CD14-positive monocyte (primary cell): ENCODE measurements around the gene SLC36A3. TPM values are rescaled to one million over a fixed set of nuclear protein-coding genes. Genes with fewer than 3 reads are reported as not detected.

Source experiments
- DNase-seq, 3 donors: peaks; one replicate each; pipeline ENCODE4 v3.0.0-alpha.2; 2011 to 2022
- H2AFZ ChIP-seq: 2 replicates; pipeline ENCODE4 v1.6.0; 2012; ENCODE audit warnings: mild to moderate bottlenecking, low read depth, low read length, inconsistent platforms; ENCODE audit not compliant: insufficient read depth, poor library complexity, severe bottlenecking
- H3K27ac ChIP-seq, 2 donors: 1 replicate in 1 of 2; 2 replicates in 1 of 2; pipeline ENCODE4 v1.5.1; 2012 to 2013; ENCODE audit warnings: low read length in 2 of 2, control low read depth in 1 of 2, inconsistent platforms in 1 of 2, low read depth in 1 of 2, mild to moderate bottlenecking in 1 of 2
- H3K27me3 ChIP-seq, 2 donors: one replicate each; pipeline versions ENCODE4 v1.6.0 to v1.6.1; 2011 to 2013; ENCODE audit warnings: low read length in 2 of 2; ENCODE audit not compliant: control insufficient read depth in 2 of 2, insufficient read depth in 2 of 2
- H3K36me3 ChIP-seq, 2 donors: replicated peaks in 1 of 2; 1 replicate in 1 of 2; 2 replicates in 1 of 2; pipeline versions ENCODE4 v1.5.1 to v1.6.1; 2012 to 2013; ENCODE audit warnings: low read length in 2 of 2, control low read depth in 1 of 2, inconsistent platforms in 1 of 2, mild to moderate bottlenecking in 1 of 2; ENCODE audit not compliant: insufficient read depth in 2 of 2, control insufficient read depth in 1 of 2
- H3K4me1 ChIP-seq, 2 donors: 1 replicate in 1 of 2; 2 replicates in 1 of 2; pipeline versions ENCODE4 v1.5.1 to v1.6.1; 2012 to 2013; ENCODE audit warnings: low read length in 2 of 2, control low read depth in 1 of 2, inconsistent platforms in 1 of 2, mild to moderate bottlenecking in 1 of 2, moderate library complexity in 1 of 2; ENCODE audit not compliant: insufficient read depth in 2 of 2, control insufficient read depth in 1 of 2
- H3K4me2 ChIP-seq: replicated peaks from 2 replicates; pipeline ENCODE3; 2012; ENCODE audit warnings: low read length, moderate library complexity, mild to moderate bottlenecking; ENCODE audit not compliant: poor library complexity, severe bottlenecking; ENCODE audit errors: extremely low read depth
- H3K4me3 ChIP-seq, 3 experiments: fragments of 200-600 bp in 1 of 3; sonication (generic) in 1 of 3; replicated peaks in 1 of 3; 1 replicate in 2 of 3; 2 replicates in 1 of 3; pipeline ENCODE4 v1.5.1; 2011 to 2013; ENCODE audit warnings: low read length in 3 of 3, mild to moderate bottlenecking in 3 of 3, control low read depth in 2 of 3, low read depth in 2 of 3, inconsistent platforms in 1 of 3, moderate library complexity in 1 of 3
- H3K79me2 ChIP-seq: 2 replicates; pipeline ENCODE4 v1.6.0; 2012; ENCODE audit warnings: mild to moderate bottlenecking, control low read depth, inconsistent platforms, low read length, moderate library complexity; ENCODE audit not compliant: insufficient read depth
- H3K9ac ChIP-seq: 2 replicates; pipeline ENCODE4 v1.6.0; 2017; ENCODE audit warnings: low read length, mild to moderate bottlenecking; ENCODE audit not compliant: insufficient read depth, poor library complexity, severe bottlenecking
- H3K9me3 ChIP-seq, 2 donors: replicated peaks in 1 of 2; 1 replicate in 1 of 2; 2 replicates in 1 of 2; pipeline versions ENCODE4 v1.5.1 to v1.6.1; 2012 to 2013; ENCODE audit warnings: low read length in 2 of 2, control low read depth in 1 of 2; ENCODE audit not compliant: control insufficient read depth in 1 of 2, insufficient read depth in 1 of 2
- H4K20me1 ChIP-seq: 2 replicates; pipeline ENCODE4 v1.6.0; 2012; ENCODE audit warnings: mild to moderate bottlenecking, low read length, control low read depth, moderate library complexity; ENCODE audit not compliant: insufficient read depth
- H3K27ac Mint-ChIP-seq, 7 donors: one replicate each; pipeline ENCODE4 v1.8.0; 2020; ENCODE audit warnings: mild to moderate bottlenecking in 7 of 7, mixed read lengths in 7 of 7, moderate library complexity in 6 of 7, inconsistent platforms in 2 of 7
- H3K27me3 Mint-ChIP-seq, 3 donors: one replicate each; pipeline ENCODE4 v1.8.0; 2021 to 2022; ENCODE audit warnings: low read depth in 3 of 3, mild to moderate bottlenecking in 3 of 3, mixed read lengths in 3 of 3, moderate library complexity in 3 of 3, inconsistent platforms in 1 of 3
- H3K36me3 Mint-ChIP-seq, 2 donors: one replicate each; pipeline ENCODE4 v1.8.0; 2020; ENCODE audit warnings: mixed read lengths in 2 of 2, inconsistent platforms in 1 of 2, mild to moderate bottlenecking in 1 of 2
- H3K4me1 Mint-ChIP-seq: one replicate; pipeline ENCODE4 v1.8.0; 2020; ENCODE audit warnings: mild to moderate bottlenecking, mixed read lengths
- H3K4me3 Mint-ChIP-seq, 2 donors: one replicate each; pipeline ENCODE4 v1.8.0; 2020; ENCODE audit warnings: mild to moderate bottlenecking in 2 of 2, mixed read lengths in 2 of 2, moderate library complexity in 1 of 2
- H3K9me3 Mint-ChIP-seq, 7 donors: one replicate each; pipeline ENCODE4 v1.8.0; 2020 to 2022; ENCODE audit warnings: mixed read lengths in 7 of 7, mild to moderate bottlenecking in 6 of 7, moderate library complexity in 6 of 7, inconsistent platforms in 2 of 7
- WGBS: methylation state at CpG from one replicate; pipeline ENCODE4 v1.1.5; 2013; ENCODE audit warnings: missing lambda C conversion rate; ENCODE audit not compliant: insufficient coverage; 5-methylcytosine and 5-hydroxymethylcytosine counted together
- intact Hi-C, 2 donors: fragments of 100-400 bp; cut with micrococcal nuclease; formaldehyde crosslinking; loops; one replicate each; pipeline versions ENCODE4 v1.15.0 to v1.15.1; 2023
- polyA plus RNA-seq, 3 donors: library from polyadenylated mRNA; depleted of rRNA in 1 of 3; unstranded in 2 of 3; stranded (reverse) in 1 of 3; fragments of 300-500 nt in 2 of 3; fragments of >200 nt in 1 of 3; fragmentation: Illumina TruSeq in 2 of 3; gene quantifications; 1 replicate in 2 of 3; 2 replicates in 1 of 3; pipeline ENCODE4 v1.2.3, GENCODE V29; 2012 to 2021
- TF ChIP-seq, protein P1 (sequence below): fragments of 200-600 bp; IDR thresholded peaks from one replicate; pipeline ENCODE4 v1.8.0; 2022; ENCODE audit warnings: antibody characterized with exemption, mild to moderate bottlenecking

SLC36A3 gene
- polyA plus RNA-seq, 3 donors = not detected

DNA sequence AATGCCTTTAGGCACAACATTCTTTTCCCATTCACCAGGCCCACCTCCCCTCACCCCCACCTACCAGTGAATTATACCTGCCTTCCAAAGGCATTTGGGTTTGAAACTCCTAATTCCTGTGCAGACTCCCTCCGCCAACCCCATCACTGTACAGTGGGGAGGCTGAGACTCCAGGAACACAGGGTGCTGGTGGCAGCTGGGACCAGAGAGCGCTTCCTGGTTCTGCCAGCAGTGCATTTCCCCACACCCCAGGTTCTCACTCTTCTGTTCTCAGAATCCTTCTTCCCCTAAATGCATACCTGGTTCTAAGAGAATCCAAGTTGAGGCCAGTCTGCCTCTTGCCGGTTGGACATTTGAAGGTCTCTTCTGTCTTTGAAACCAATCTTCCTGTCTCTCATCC, 22.7 kb upstream of the SLC36A3 start:
- Mint-ChIP-seq H3K36me3 (no peaks in the 10 kb centered on the region), H3K4me1 (peaks cover 19% of the 10 kb centered on the region)
- H3K9ac ChIP-seq = no peak overlapping the region

DNA sequence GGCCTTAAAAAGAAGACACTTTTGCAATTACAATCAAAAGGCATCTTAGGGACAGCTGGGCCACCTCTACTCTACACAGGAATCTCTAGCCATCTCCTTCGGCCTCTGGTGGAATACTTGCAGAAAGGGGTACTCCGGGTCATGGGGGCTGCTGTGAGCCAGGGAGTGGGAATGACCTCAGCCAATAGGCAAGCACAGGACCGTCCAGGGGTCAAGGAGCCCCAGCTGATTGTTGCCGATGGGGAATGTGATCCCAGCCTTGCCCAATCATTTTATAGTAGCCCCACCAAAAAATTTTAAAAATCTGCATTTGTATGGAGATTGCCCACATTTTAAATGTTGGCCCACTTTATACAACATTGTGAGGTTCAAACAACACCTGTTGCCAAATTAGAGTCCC, 16.9 kb upstream of the SLC36A3 start:
- 100% methylated on average over 3 of the region's 4 CpGs for WGBS
- DNase-seq = no peak
- H3K4me1 ChIP-seq = no peaks in the 10 kb centered on the region
- H2AFZ ChIP-seq = no peak overlapping the region
- H3K4me2 ChIP-seq = no peak overlapping the region
- Mint-ChIP-seq H3K4me1 (no peaks in the 10 kb centered on the region), H3K9me3 (no peaks in the 10 kb centered on the region), H3K36me3 (no peaks in the 10 kb centered on the region), H3K4me3 (no peak overlapping the region), H3K27ac (no peak overlapping the region), H3K27me3 (peaks cover 0 to 1% (median under 1%) of the 10 kb centered on the region in 3 donors)
- no peaks in the 10 kb centered on the region for H3K36me3 ChIP-seq
- no peak overlapping the region for H3K9ac ChIP-seq
- H4K20me1 ChIP-seq = no peaks in the 10 kb centered on the region
- no peaks in the 10 kb centered on the region for H3K9me3 ChIP-seq
- no peaks in the 10 kb centered on the region for H3K79me2 ChIP-seq
- intact Hi-C loops = no loop called here
- TF ChIP-seq, protein P1, sequence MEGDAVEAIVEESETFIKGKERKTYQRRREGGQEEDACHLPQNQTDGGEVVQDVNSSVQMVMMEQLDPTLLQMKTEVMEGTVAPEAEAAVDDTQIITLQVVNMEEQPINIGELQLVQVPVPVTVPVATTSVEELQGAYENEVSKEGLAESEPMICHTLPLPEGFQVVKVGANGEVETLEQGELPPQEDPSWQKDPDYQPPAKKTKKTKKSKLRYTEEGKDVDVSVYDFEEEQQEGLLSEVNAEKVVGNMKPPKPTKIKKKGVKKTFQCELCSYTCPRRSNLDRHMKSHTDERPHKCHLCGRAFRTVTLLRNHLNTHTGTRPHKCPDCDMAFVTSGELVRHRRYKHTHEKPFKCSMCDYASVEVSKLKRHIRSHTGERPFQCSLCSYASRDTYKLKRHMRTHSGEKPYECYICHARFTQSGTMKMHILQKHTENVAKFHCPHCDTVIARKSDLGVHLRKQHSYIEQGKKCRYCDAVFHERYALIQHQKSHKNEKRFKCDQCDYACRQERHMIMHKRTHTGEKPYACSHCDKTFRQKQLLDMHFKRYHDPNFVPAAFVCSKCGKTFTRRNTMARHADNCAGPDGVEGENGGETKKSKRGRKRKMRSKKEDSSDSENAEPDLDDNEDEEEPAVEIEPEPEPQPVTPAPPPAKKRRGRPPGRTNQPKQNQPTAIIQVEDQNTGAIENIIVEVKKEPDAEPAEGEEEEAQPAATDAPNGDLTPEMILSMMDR = no peak
- no peak overlapping the region for H3K4me3 ChIP-seq
- no peaks in the 10 kb centered on the region for H3K27me3 ChIP-seq
- H3K27ac ChIP-seq = no peak overlapping the region

More for the DNA sequence above, 22.7 kb upstream of the SLC36A3 start:
- TF ChIP-seq, protein P1 = no peak
- H3K9me3 Mint-ChIP-seq = no peaks in the 10 kb centered on the region
- Histone ChIP-seq H3K79me2 (no peaks in the 10 kb centered on the region), H3K9me3 (no peaks in the 10 kb centered on the region), H3K4me3 (no peak overlapping the region), H3K27me3 (no peaks in the 10 kb centered on the region), H4K20me1 (no peaks in the 10 kb centered on the region), H3K4me2 (no peak overlapping the region), H2AFZ (no peak overlapping the region), H3K36me3 (no peaks in the 10 kb centered on the region), H3K4me1 (peaks cover 16 to 18% of the 10 kb centered on the region in 2 donors), H3K27ac (no peak overlapping the region)
- WGBS = 100% methylated on average over 3 of the region's 3 CpGs
- no peak for DNase-seq
- no peak overlapping the region for H3K27ac Mint-ChIP-seq
- H3K27me3 Mint-ChIP-seq = peaks cover 0 to 2% (median 2%) of the 10 kb centered on the region in 3 donors
- no peak overlapping the region for H3K4me3 Mint-ChIP-seq
- intact Hi-C loops = no loop called here
